Endothelial cell (in vitro differentiated cells): ENCODE results near the gene SLC7A8. TPM values are rescaled to one million over a fixed set of nuclear protein-coding genes. Genes with fewer than 3 reads are reported as not detected.
A peak's percentile ranks its signal among the peaks of the same experiment; 100 is the strongest.

Experiments
- DNase-seq: peaks from one replicate; pipeline ENCODE4 v3.0.0; 2021; ENCODE audit warnings: low spot score
- H3K27ac Mint-ChIP-seq: one replicate; pipeline ENCODE4 v1.8.0; 2021; ENCODE audit warnings: mixed read lengths, inconsistent platforms; ENCODE audit not compliant: unreplicated experiment
- H3K27me3 Mint-ChIP-seq: one replicate; pipeline ENCODE4 v1.8.0; 2021; ENCODE audit warnings: mild to moderate bottlenecking, moderate library complexity, mixed read lengths, inconsistent platforms; ENCODE audit not compliant: unreplicated experiment
- H3K36me3 Mint-ChIP-seq: one replicate; pipeline ENCODE4 v1.8.0; 2021; ENCODE audit warnings: mild to moderate bottlenecking, low read depth, mixed read lengths, inconsistent platforms; ENCODE audit not compliant: unreplicated experiment
- H3K4me1 Mint-ChIP-seq: one replicate; pipeline ENCODE4 v1.8.0; 2021; ENCODE audit warnings: mild to moderate bottlenecking, mixed read lengths, inconsistent platforms; ENCODE audit not compliant: unreplicated experiment
- H3K4me3 Mint-ChIP-seq: one replicate; pipeline ENCODE4 v1.8.0; 2021; ENCODE audit warnings: mild to moderate bottlenecking, mixed read lengths, inconsistent platforms; ENCODE audit not compliant: unreplicated experiment
- H3K9me3 Mint-ChIP-seq: one replicate; pipeline ENCODE4 v1.8.0; 2021; ENCODE audit warnings: mixed read lengths, inconsistent platforms; ENCODE audit not compliant: unreplicated experiment
- CTCF ChIP-seq: fragments of 200-600 bp; sonication (generic); IDR thresholded peaks from one replicate; pipeline ENCODE4 v1.5.0; 2021; ENCODE audit warnings: antibody characterized with exemption; ENCODE audit not compliant: unreplicated experiment
- total RNA-seq: library from RNA; stranded (reverse); fragmentation: NEBNext Ultra II Directional; extraction: Animal tissue kit (Norgen Biotek cat#: 25700); gene quantifications from one replicate; pipeline ENCODE4 v1.2.1, GENCODE V29; 2021; ENCODE audit not compliant: unreplicated experiment

The SLC7A8 gene
- total RNA-seq, 1 donor from 2014 or later: 24.3 TPM

- peaks cover 20% of the 10 kb centered on the region for H3K36me3 Mint-ChIP-seq
These were observed 88.0 kb downstream of the SLC7A8 start, which contains the start of gene C14orf119 for GRCh38 chr14:23095196-23096108. TSS of gene C14orf119 (plus strand) at chr14:23095505. CDS start at chr14:23097659, 2,154 bp downstream.

DNA sequence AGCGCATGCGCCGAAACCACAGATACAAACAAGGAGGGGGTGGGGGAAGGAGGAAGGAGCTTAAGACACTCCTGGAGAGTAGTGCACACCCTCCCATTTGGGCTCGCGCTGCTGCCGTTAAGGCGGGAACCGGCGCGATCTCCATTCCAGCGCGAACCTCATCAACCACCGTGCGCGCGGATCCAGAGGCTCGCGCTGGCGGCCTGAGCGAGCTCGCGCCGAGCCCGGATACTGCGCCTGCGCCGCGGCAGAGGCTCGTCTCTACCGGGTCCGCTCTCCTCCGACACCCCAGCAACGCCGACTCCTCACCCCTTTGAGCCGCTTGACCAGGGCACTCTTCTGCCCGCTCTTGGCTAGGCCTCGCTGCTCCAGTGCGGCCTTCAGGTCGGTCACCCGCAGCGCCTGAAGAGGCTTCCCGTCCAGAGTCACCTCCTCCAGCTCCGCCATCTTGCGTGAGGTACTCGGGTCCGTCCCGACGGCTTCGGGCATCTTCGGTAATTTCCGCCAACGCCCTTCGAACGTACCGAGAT, 88.7 kb downstream of the SLC7A8 start, which contains the start of gene ACIN1:
Gene ACIN1 (minus strand): TSS at position 471 of the 530 bp plus-strand sequence. CDS start 24 bp downstream, at position 447.
- no peak for TF ChIP-seq CTCF
- Mint-ChIP-seq H3K27ac (no peak within 1 kb of the TSS), H3K36me3 (peaks cover 27% of the 10 kb centered on the region), H3K4me3 (no peak within 1 kb of the TSS), H3K27me3 (peaks cover 3% of the 10 kb centered on the region), H3K9me3 (no peaks in the 10 kb centered on the region), H3K4me1 (peaks cover 34% of the 10 kb centered on the region)
- DNase-seq: no peak

More at GRCh38 chr14:23095196-23096108, 88.0 kb downstream of the SLC7A8 start, which contains the start of gene C14orf119:
- Mint-ChIP-seq H3K4me1 (peaks cover 26% of the 10 kb centered on the region), H3K27ac (no peak within 1 kb of the TSS), H3K27me3 (peaks cover 3% of the 10 kb centered on the region), H3K4me3 (no peak within 1 kb of the TSS), H3K9me3 (no peaks in the 10 kb centered on the region)
- TF ChIP-seq CTCF: no peak
- peak; percentile 99 for DNase-seq

DNA sequence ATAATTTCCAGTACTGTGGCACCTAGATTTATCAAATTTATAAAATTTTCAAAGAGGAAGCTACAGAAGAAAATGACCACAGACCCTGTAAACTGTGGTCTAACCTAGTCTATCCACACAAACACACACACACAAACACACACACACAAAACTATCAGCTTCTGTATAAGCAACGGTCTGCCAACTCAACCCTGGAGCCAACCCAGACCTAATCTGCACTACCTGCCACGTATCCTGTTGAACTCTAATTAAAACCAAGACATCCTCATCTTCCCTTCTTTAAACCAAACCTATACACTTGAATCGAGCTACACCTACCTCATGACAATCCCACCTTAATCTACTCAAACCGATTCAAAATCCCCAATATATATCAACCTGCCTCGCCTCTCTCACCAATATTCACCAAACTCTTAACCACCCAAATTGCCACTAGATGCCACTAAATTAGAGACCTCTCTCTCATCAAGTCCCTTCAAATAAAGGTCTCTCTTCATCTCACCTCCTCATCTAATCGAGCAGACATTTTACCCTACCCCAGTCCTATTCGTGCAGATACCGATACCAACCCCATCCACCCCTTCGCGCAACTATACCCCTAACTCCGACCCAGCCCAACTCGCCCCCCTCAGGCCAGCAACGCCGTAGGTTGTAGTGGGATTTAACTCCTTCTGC, 89.3 kb downstream of the SLC7A8 start:
- Mint-ChIP-seq H3K9me3 (no peaks in the 10 kb centered on the region), H3K27me3 (peaks cover 2% of the 10 kb centered on the region), H3K4me3 (no peak overlapping the region), H3K27ac (no peak overlapping the region), H3K36me3 (peaks cover 31% of the 10 kb centered on the region), H3K4me1 (peaks cover 36% of the 10 kb centered on the region)
- peak; percentile 70 for DNase-seq
- no peak for TF ChIP-seq CTCF

DNA sequence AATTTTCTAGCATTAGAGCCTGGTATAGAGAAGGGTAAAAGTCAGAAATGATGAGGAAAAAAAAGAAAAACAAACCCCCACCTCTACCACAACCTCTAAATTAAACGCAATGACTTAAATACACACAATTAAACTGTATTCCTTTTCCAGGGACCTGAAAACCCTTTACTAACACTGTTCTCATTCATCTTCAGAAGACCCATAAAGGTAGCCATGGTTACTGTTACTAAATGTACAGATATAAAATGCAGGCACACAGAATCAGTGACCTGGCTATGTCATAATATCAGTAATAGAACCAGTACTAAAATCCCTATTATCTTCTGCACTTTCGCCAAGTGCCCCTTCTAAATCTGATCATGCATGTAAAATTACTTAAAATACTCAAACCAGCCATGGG, 89.9 kb downstream of the SLC7A8 start:
- H3K9me3 Mint-ChIP-seq: no peaks in the 10 kb centered on the region

More for the DNA sequence above, 89.9 kb downstream of the SLC7A8 start:
- peaks cover 1% of the 10 kb centered on the region for H3K27me3 Mint-ChIP-seq
- DNase-seq: no peak
- peaks cover 26% of the 10 kb centered on the region for H3K36me3 Mint-ChIP-seq
- peaks cover 35% of the 10 kb centered on the region for H3K4me1 Mint-ChIP-seq
- H3K27ac Mint-ChIP-seq: no peak overlapping the region
- H3K4me3 Mint-ChIP-seq: peak overlapping the region; percentile 47
- TF ChIP-seq CTCF: no peak
